Measurements from ENCODE around the gene CNPY1.

GRCh38 chr7:155533827-155534690, 12.3 kb downstream of the CNPY1 start:
- TF ChIP-seq POLR2A (IDR thresholded peaks at IDR 0.05), result no peak
- TF ChIP-seq POLR2AphosphoS5 (IDR thresholded peaks at IDR 0.05), result no peak
